ENCODE data around the gene ZC3HAV1.

The ZC3HAV1 gene

DNA sequence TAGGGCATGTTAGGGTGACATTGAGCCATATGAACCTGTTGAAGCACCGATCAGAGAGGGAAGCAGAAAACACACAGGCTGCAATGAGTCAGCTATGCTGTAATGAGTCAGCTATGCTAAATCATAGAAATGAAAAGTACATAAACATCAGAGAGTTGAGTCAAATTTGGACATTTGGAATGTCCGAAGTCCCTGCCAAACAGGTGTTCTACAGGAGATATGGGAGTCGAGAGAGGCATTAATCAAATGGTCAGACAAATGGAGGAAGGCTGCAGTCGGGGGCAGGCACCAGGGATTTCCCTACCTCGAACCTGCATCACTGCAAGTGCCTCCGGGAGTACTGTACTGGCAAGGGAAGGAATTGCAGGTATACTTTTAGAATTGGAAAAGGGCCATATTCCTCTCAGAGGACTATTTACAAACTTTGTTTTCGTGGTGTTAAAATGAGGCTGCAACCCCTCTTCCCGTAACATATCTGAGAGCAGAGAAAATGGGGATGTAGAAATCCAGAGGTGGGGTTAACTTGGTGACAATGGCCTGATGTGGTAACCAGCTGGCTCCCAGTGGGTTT lies 8.8 kb upstream of the ZC3HAV1 start:
- Histone ChIP-seq H3F3A (ENCODE audit: insufficient read depth, low read length) (no peaks in the 10 kb centered on the region), H3K9ac (ENCODE audit: low read length) (no peak overlapping the region), H4K20me1 (ENCODE audit: insufficient read depth, low read length) (no peaks in the 10 kb centered on the region), H3K9me2 (replicated peaks; ENCODE audit: insufficient read depth, low read length) (no peaks in the 10 kb centered on the region), H3K4me2 (ENCODE audit: low read depth, low read length) (no peak overlapping the region), H3K36me3 (replicated peaks; ENCODE audit: insufficient read depth, low read length) (no peaks in the 10 kb centered on the region), H3K27ac (ENCODE audit: low read length) (no peak overlapping the region), H3K9me3 (replicated peaks; ENCODE audit: insufficient read depth, low read length) (no peaks in the 10 kb centered on the region), H3K4me3 (ENCODE audit: low read length) (no peak overlapping the region), H2AFZ (ENCODE audit: low read length) (no peak overlapping the region), H3K79me2 (ENCODE audit: low read length) (no peaks in the 10 kb centered on the region), H3K27me3 (replicated peaks; ENCODE audit: insufficient read depth, low read length) (peaks cover 56% of the 10 kb centered on the region), H3K4me1 (ENCODE audit: low read length) (no peaks in the 10 kb centered on the region)
- no peak for TF ChIP-seq EZH2phosphoT487 (IDR thresholded peaks at IDR 0.05; ENCODE audit: low read length)
- TF ChIP-seq, protein P1, sequence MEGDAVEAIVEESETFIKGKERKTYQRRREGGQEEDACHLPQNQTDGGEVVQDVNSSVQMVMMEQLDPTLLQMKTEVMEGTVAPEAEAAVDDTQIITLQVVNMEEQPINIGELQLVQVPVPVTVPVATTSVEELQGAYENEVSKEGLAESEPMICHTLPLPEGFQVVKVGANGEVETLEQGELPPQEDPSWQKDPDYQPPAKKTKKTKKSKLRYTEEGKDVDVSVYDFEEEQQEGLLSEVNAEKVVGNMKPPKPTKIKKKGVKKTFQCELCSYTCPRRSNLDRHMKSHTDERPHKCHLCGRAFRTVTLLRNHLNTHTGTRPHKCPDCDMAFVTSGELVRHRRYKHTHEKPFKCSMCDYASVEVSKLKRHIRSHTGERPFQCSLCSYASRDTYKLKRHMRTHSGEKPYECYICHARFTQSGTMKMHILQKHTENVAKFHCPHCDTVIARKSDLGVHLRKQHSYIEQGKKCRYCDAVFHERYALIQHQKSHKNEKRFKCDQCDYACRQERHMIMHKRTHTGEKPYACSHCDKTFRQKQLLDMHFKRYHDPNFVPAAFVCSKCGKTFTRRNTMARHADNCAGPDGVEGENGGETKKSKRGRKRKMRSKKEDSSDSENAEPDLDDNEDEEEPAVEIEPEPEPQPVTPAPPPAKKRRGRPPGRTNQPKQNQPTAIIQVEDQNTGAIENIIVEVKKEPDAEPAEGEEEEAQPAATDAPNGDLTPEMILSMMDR (IDR thresholded peaks at IDR 0.05; ENCODE audit: low read length) = no peak
- no peak for TF ChIP-seq EZH2 (optimal IDR thresholded peaks at IDR 0.05; ENCODE audit: low read depth, low read length)
- no peak for DNase-seq

DNA sequence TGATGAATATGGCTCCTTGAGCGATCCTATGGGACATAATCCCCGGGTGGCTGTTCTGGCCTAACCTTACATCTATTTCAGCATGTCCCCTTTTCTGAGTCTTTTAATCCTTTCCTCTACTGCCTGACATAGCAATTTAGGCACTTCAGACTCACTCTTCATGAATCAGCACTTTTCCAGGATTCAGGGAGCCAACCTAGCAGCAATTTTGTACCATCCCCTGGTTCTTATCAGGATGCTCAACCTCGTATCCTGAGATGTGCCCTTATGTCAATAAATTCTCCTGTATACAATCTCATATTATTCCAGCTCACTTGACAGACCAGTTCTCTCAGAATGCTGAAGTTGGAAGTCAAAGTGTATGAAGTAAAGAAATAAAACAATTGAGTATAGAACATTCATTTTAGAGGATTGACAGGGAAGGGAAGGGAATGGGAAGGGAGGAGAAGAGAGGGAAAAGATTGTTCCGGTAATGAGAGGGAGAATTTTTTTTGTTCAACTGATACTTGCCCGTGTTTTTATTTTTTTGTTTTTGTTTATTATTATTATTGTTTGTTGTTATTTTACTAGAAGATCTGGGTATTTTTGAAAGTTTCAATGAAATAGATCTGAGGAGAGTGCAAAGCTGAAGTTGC lies 8.2 kb upstream of the ZC3HAV1 start:
- Histone ChIP-seq H3K79me2 (ENCODE audit: low read length) (no peaks in the 10 kb centered on the region), H3K9ac (ENCODE audit: low read length) (no peak overlapping the region), H3F3A (ENCODE audit: insufficient read depth, low read length) (no peaks in the 10 kb centered on the region), H3K9me2 (replicated peaks; ENCODE audit: insufficient read depth, low read length) (no peaks in the 10 kb centered on the region), H4K20me1 (ENCODE audit: insufficient read depth, low read length) (no peaks in the 10 kb centered on the region), H3K4me3 (ENCODE audit: low read length) (no peak overlapping the region), H3K27me3 (replicated peaks; ENCODE audit: insufficient read depth, low read length) (peaks cover 58% of the 10 kb centered on the region), H3K4me1 (ENCODE audit: low read length) (no peaks in the 10 kb centered on the region), H3K36me3 (replicated peaks; ENCODE audit: insufficient read depth, low read length) (no peaks in the 10 kb centered on the region), H3K27ac (ENCODE audit: low read length) (no peak overlapping the region), H3K4me2 (ENCODE audit: low read depth, low read length) (no peak overlapping the region), H2AFZ (ENCODE audit: low read length) (no peak overlapping the region), H3K9me3 (replicated peaks; ENCODE audit: insufficient read depth, low read length) (no peaks in the 10 kb centered on the region)
- no peak for TF ChIP-seq EZH2 (optimal IDR thresholded peaks at IDR 0.05; ENCODE audit: low read depth, low read length)
- DNase-seq = no peak

DNA sequence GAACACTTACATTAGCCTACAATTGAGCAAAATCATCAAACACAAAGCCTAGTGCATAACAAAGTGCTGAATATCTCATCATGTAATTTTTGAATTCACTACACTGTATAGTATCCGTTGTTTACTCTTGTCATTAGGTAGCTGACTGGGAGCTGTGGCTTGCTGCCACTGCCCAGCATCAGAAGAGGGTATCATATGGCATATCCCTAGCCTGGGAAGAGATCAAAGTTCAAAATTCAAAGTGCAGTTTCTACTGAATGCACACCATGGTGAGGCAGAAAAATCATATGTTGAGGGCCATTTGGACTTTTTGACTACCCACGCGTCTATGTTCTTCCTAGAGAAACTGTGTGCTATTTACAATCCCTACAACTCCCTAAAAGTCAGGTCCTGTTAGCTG lies 7.5 kb upstream of the ZC3HAV1 start:
- Histone ChIP-seq H3K4me1 (ENCODE audit: low read length) (no peaks in the 10 kb centered on the region), H4K20me1 (ENCODE audit: insufficient read depth, low read length) (no peaks in the 10 kb centered on the region), H3K79me2 (ENCODE audit: low read length) (no peaks in the 10 kb centered on the region), H3K9me2 (replicated peaks; ENCODE audit: insufficient read depth, low read length) (no peaks in the 10 kb centered on the region), H3K9me3 (replicated peaks; ENCODE audit: insufficient read depth, low read length) (no peaks in the 10 kb centered on the region), H3F3A (ENCODE audit: insufficient read depth, low read length) (no peaks in the 10 kb centered on the region), H2AFZ (ENCODE audit: low read length) (no peak overlapping the region), H3K27ac (ENCODE audit: low read length) (no peak overlapping the region), H3K27me3 (replicated peaks; ENCODE audit: insufficient read depth, low read length) (peaks cover 58% of the 10 kb centered on the region), H3K36me3 (replicated peaks; ENCODE audit: insufficient read depth, low read length) (no peaks in the 10 kb centered on the region), H3K4me2 (ENCODE audit: low read depth, low read length) (no peak overlapping the region), H3K4me3 (ENCODE audit: low read length) (no peak overlapping the region), H3K9ac (ENCODE audit: low read length) (no peak overlapping the region)
- no peak for DNase-seq
- TF ChIP-seq EZH2phosphoT487 (IDR thresholded peaks at IDR 0.05; ENCODE audit: low read length) (no peak), EZH2 (optimal IDR thresholded peaks at IDR 0.05; ENCODE audit: low read depth, low read length) (no peak)
- TF ChIP-seq, protein P1 (IDR thresholded peaks at IDR 0.05; ENCODE audit: low read length) = no peak

DNA sequence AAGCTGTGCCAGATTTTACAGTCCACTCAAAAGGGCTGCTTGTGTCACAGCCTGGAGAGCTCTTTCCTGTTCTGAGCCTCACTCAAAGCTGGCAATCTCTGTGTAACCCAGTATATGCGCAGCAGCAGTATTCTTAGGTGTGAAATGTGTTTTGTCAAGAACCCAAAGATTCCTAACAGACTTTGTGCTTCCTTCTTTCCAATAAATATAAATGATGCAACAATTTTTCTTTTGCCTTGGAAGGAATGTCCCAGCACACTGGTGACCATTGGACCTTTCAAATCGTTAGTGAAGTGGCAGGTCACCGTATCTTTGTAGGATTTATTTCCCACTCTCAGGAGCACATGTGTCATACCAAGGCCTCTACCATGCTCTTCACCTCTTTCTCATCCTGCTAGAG lies 5.6 kb upstream of the ZC3HAV1 start:
- H3K9ac ChIP-seq (ENCODE audit: low read length) = no peak overlapping the region
- no peaks in the 10 kb centered on the region for H4K20me1 ChIP-seq (ENCODE audit: insufficient read depth, low read length)
- no peak overlapping the region for H2AFZ ChIP-seq (ENCODE audit: low read length)
- no peak overlapping the region for H3K27ac ChIP-seq (ENCODE audit: low read length)
- H3K4me2 ChIP-seq (ENCODE audit: low read depth, low read length) = no peak overlapping the region
- TF ChIP-seq, protein P1 (IDR thresholded peaks at IDR 0.05; ENCODE audit: low read length) = no peak
- TF ChIP-seq EZH2phosphoT487 (IDR thresholded peaks at IDR 0.05; ENCODE audit: low read length) (no peak), EZH2 (optimal IDR thresholded peaks at IDR 0.05; ENCODE audit: low read depth, low read length) (no peak)
- no peaks in the 10 kb centered on the region for H3K79me2 ChIP-seq (ENCODE audit: low read length)
- H3K4me1 ChIP-seq (ENCODE audit: low read length) = no peaks in the 10 kb centered on the region
- H3K4me3 ChIP-seq (ENCODE audit: low read length) = no peak overlapping the region
- no peaks in the 10 kb centered on the region for H3K9me3 ChIP-seq (replicated peaks; ENCODE audit: insufficient read depth, low read length)
- DNase-seq = no peak
- H3K27me3 ChIP-seq (replicated peaks; ENCODE audit: insufficient read depth, low read length) = peaks cover 60% of the 10 kb centered on the region
- H3K9me2 ChIP-seq (replicated peaks; ENCODE audit: insufficient read depth, low read length) = no peaks in the 10 kb centered on the region
- peaks cover 2% of the 10 kb centered on the region for H3F3A ChIP-seq (ENCODE audit: insufficient read depth, low read length)
- no peaks in the 10 kb centered on the region for H3K36me3 ChIP-seq (replicated peaks; ENCODE audit: insufficient read depth, low read length)

All from MM.1S (cell line).